Right lobe of liver (tissue), 6 donors: ENCODE measurements around the gene ENDOV. TPM values are rescaled to one million over a fixed set of nuclear protein-coding genes. Genes with fewer than 3 reads are reported as not detected.
"Not testable (repeated sequence)": the region's sequence is repeated elsewhere in the genome, so short reads cannot be mapped to it uniquely, and the experiment has no call there.

ENCODE experiments used
- ATAC-seq, 4 donors: fragments of 200-7000 bp; cut with Tn5 transposase; one replicate each; pipeline ENCODE4 v1.9.1; 2020; ENCODE audit warnings: mild to moderate bottlenecking in 4 of 4, moderate library complexity in 4 of 4
- DNase-seq, 3 donors: peaks; one replicate each; pipeline ENCODE4 v3.0.0-alpha.2; 2020
- H3K27ac ChIP-seq, 3 donors: fragments of 200-600 bp; one replicate each; pipeline ENCODE4 v1.8.0; 2022
- H3K27me3 ChIP-seq, 2 donors: fragments of 200-600 bp; one replicate each; pipeline ENCODE4 v1.8.0; 2022
- H3K36me3 ChIP-seq, 4 donors: fragments of 200-600 bp; sonication (generic) in 1 of 4; one replicate each; pipeline versions ENCODE4 v1.5.1 to v1.8.0; 2017 to 2022; ENCODE audit warnings: control low read depth in 1 of 4
- H3K4me1 ChIP-seq, 4 donors: fragments of 200-600 bp; sonication (generic) in 1 of 4; one replicate each; pipeline versions ENCODE4 v1.5.1 to v1.8.0; 2017 to 2022; ENCODE audit warnings: control low read depth in 1 of 4
- H3K4me3 ChIP-seq, 3 donors: fragments of 200-600 bp; one replicate each; pipeline ENCODE4 v1.8.0; 2022
- H3K9me3 ChIP-seq, 4 donors: fragments of 200-600 bp; sonication (generic) in 1 of 4; one replicate each; pipeline versions ENCODE4 v1.5.1 to v1.8.0; 2017 to 2022; ENCODE audit warnings: control low read depth in 1 of 4
- POLR2A ChIP-seq: fragments of 450-650 bp; IDR thresholded peaks from one replicate; pipeline ENCODE4 v1.6.1; 2017; ENCODE audit warnings: antibody characterized with exemption, mild to moderate bottlenecking
- WGBS: methylation state at CpG from one replicate; pipeline ENCODE4 v1.1.6; 2018; ENCODE audit warnings: low coverage, low lambda C conversion rate; ENCODE audit not compliant: insufficient coverage; ENCODE audit errors: missing lambda C conversion rate; 5-methylcytosine and 5-hydroxymethylcytosine counted together
- intact Hi-C, 2 donors: fragments of 100-400 bp; cut with DNase I; formaldehyde crosslinking; loops; one replicate each; pipeline versions ENCODE4 v1.11.2 to v1.14.1; 2022
- total RNA-seq, 6 experiments: library from RNA; depleted of rRNA in 2 of 6; stranded (reverse); fragments of >200 nt in 2 of 6; fragmentation: NEBNext Ultra II Directional in 3 of 6; extraction: Animal tissue kit (Norgen Biotek cat#: 25700) in 3 of 6; gene quantifications; one replicate each; pipeline versions ENCODE4 v1.1.0 to v1.2.4, GENCODE V29; 2016 to 2023
- TF ChIP-seq, protein P1 (sequence below), 4 donors: fragments of 200-600 bp in 3 of 4; fragments of 450-650 bp in 1 of 4; IDR thresholded peaks; one replicate each; pipeline versions ENCODE4 v1.5.1 to v1.8.0; 2016 to 2022; ENCODE audit warnings: antibody characterized with exemption in 4 of 4, mild to moderate bottlenecking in 2 of 4
- donor health status: DM: no; HTN: yes; CAD: no.
- donor health status: DM: no; HTN: no; CAD: no.
- donor health status: DM: no; HTN: no; CAD: no.
- donor health status: DM: no; HTN: yes; CAD: no.
- donor health status: DM: no; HTN: yes; CAD: no.

ENDOV gene
- total RNA-seq, 6 experiments from 2014 or later: 6.8 to 14.1 (median 11.3) TPM

DNA sequence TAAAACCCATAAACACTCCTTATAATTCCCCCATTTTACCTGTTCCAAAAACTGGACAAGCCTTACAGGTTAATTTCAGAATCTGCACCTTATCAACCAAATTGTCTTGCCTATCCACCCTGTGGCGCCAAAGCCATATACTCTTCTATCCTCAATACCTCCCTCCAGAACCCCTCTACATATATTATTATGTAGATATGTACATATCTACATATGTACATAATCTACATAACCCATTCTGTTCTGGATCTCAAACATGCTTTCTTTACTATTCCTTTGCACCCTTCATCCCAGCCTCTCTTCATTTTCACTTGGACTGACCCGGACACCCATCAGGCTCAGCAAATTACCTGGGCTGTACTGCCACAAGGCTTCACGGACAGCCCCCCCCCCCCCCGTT, 12.0 kb upstream of the ENDOV start:
- Histone ChIP-seq H3K9me3 (no peaks in the 10 kb centered on the region), H3K36me3 (no peaks in the 10 kb centered on the region), H3K4me1 (no peaks in the 10 kb centered on the region), H3K4me3 (no peak overlapping the region), H3K27ac (no peak overlapping the region), H3K27me3 (no peaks in the 10 kb centered on the region)
- no peak for TF ChIP-seq POLR2A
- TF ChIP-seq, protein P1, sequence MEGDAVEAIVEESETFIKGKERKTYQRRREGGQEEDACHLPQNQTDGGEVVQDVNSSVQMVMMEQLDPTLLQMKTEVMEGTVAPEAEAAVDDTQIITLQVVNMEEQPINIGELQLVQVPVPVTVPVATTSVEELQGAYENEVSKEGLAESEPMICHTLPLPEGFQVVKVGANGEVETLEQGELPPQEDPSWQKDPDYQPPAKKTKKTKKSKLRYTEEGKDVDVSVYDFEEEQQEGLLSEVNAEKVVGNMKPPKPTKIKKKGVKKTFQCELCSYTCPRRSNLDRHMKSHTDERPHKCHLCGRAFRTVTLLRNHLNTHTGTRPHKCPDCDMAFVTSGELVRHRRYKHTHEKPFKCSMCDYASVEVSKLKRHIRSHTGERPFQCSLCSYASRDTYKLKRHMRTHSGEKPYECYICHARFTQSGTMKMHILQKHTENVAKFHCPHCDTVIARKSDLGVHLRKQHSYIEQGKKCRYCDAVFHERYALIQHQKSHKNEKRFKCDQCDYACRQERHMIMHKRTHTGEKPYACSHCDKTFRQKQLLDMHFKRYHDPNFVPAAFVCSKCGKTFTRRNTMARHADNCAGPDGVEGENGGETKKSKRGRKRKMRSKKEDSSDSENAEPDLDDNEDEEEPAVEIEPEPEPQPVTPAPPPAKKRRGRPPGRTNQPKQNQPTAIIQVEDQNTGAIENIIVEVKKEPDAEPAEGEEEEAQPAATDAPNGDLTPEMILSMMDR (IDR thresholded peaks at IDR 0.05): no peak
- DNase-seq: no peak
- 100% methylated on average over 3 of the region's 4 CpGs for WGBS
- no peak for ATAC-seq
- intact Hi-C loops: no loop called here

DNA sequence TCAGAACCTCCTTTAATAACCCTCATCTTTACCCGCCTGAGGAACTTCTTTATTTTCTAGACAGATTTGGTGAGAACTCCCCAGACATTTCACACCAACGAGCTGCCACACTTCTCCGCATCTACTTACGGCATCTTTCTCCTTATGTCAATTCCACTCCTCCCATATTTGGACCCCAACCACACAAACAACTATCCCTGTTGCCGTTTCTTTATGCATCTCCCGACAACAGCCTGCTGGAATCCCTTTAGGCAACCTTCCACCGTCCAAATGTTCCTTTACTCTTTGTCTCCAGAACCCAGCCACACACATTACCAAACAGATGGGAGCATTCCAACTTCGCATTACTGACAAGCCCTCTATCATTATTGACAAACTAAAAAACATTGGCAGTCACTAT, 8.8 kb upstream of the ENDOV start:
- Histone ChIP-seq H3K27me3 (no peaks in the 10 kb centered on the region), H3K36me3 (no peaks in the 10 kb centered on the region), H3K9me3 (no peaks in the 10 kb centered on the region), H3K4me3 (no peak overlapping the region), H3K4me1 (peaks cover 0 to 3% (median 0%) of the 10 kb centered on the region in 4 donors), H3K27ac (no peak overlapping the region)
- DNase-seq (no peak), ATAC-seq (no peak)
- WGBS: 92% methylated on average over 8 of the region's 8 CpGs
- intact Hi-C loops: no loop called here
- no peak for TF ChIP-seq POLR2A
- TF ChIP-seq, protein P1 (IDR thresholded peaks at IDR 0.05): no peak

DNA sequence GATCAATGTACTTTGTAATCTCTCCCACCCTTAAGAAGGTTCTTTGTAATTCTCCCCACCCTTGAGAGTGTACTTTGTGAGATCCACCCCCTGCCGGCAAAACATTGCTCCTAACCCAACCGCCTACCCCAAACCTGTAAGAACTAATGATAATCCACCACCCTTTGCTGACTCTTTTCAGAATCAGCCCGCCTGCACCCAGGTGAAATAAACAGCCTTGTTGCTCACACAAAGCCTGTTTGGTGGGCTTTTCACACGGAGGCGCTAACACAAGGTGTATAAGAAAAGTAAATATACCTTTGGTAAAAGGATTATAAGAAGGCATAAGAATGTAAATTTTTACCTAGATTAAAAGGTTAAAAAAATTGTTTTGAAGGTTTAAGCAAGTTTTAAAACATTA, 7.0 kb upstream of the ENDOV start:
- WGBS: 86% methylated on average over 5 of the region's 5 CpGs
- H3K4me1 ChIP-seq, H3K9me3 ChIP-seq, H3K27ac ChIP-seq, intact Hi-C loops, H3K4me3 ChIP-seq, H3K36me3 ChIP-seq, DNase-seq, H3K27me3 ChIP-seq, ATAC-seq: not testable (repeated sequence)

DNA sequence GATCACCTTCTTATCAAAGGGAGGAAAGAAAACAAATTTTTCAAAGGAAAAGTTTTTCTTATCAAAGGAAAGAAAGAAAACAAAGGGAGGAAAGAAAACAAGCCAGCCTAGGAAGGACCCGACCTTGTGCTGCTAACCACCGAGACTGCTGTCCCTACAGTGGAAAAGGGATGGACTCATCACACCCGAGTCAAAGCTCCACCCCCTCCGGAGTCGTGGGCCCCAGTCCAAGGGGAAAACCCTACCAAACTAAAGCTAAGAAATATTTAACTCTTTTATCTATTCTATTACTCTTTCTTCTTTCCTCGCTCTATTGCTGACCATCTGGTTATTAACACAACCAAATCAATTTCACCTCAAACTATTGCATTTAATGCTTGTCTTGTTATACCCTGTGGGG, 6.1 kb upstream of the ENDOV start:
- TF ChIP-seq, protein P1 (IDR thresholded peaks at IDR 0.05): no peak
- TF ChIP-seq POLR2A: no peak
- ATAC-seq (peak in 1 of 4 donors; percentile 54), DNase-seq (peak in 1 of 3 donors; percentile 75)

DNA sequence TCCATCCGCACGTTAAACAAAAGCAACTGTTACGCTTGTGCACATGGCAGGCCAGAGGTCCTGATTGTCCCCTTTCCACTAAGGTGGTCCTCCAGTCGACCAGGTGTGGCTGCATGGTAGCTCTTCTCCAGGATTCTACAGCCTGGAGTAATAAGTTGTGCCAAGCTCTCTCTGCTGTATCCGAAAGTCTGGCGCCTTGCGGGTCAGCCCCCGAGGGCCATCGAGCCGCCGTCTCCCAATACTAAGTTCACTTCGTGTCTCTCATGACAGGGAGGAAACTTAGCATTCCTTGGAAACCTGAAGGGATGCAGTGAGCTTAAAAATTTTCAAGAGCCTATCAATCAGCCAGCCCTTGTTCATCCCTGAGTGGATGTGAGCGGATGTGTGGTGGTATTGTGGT, 5.3 kb upstream of the ENDOV start:
- Histone ChIP-seq H3K27ac (no peak overlapping the region), H3K36me3 (no peaks in the 10 kb centered on the region), H3K9me3 (no peaks in the 10 kb centered on the region), H3K4me1 (peaks cover 0 to 3% (median 0%) of the 10 kb centered on the region in 4 donors), H3K27me3 (no peaks in the 10 kb centered on the region), H3K4me3 (no peak overlapping the region)
- TF ChIP-seq, protein P1 (IDR thresholded peaks at IDR 0.05): no peak
- no peak for TF ChIP-seq POLR2A
- no peak for DNase-seq
- no peak for ATAC-seq
- WGBS: 82% methylated on average over 8 of the region's 13 CpGs
- intact Hi-C loops: no loop called here

More for the DNA sequence above, 6.1 kb upstream of the ENDOV start:
- peaks cover 0 to 3% (median 0%) of the 10 kb centered on the region in 4 donors for H3K4me1 ChIP-seq
- no peaks in the 10 kb centered on the region for H3K9me3 ChIP-seq
- 6% methylated on average over 6 of the region's 6 CpGs for WGBS
- intact Hi-C loops: no loop called here
- H3K27me3 ChIP-seq: no peaks in the 10 kb centered on the region
- no peak overlapping the region for H3K27ac ChIP-seq
- no peaks in the 10 kb centered on the region for H3K36me3 ChIP-seq
- H3K4me3 ChIP-seq: no peak overlapping the region

DNA sequence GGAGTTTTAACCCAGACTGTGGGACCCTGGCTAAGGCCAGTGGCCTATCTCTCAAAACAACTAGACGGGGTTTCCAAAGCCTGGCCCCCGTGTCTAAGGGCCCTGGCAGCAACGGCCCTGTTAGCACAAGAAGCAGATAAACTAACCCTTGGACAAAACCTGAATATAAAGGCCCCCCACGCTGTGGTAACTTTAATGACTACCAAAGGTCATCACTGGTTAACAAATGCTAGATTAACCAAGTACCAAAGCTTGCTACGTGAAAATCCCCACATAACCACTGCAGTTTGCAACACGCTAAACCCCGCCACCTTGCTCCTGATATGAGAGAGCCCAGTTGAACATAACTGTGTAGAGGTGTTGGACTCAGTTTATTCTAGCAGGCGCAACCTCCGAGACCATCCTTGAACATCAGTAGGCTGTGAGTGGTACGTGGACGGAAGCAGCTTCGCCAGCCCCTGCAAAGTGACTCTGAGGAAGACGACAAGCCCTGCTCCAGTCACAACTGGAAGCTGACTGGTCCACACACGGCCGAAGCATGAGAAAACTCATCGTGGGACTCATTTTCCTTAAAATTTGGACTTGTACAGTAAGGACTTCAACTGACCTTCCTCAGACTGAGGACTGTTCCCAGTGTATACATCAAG, 4.4 kb upstream of the ENDOV start:
- intact Hi-C loops, ATAC-seq: not testable (repeated sequence)

More for the DNA sequence above, 4.4 kb upstream of the ENDOV start:
- H3K4me3 ChIP-seq, H3K36me3 ChIP-seq, H3K27me3 ChIP-seq, DNase-seq, H3K27ac ChIP-seq, H3K9me3 ChIP-seq, H3K4me1 ChIP-seq: not testable (repeated sequence)
- 56% methylated on average over 9 of the region's 16 CpGs for WGBS
